ENCODE results near the gene WDR33. TPM values are rescaled to one million over a fixed set of nuclear protein-coding genes. Genes with fewer than 3 reads are reported as not detected.
A peak's percentile ranks its signal among the peaks of the same experiment; 100 is the strongest.

Gene WDR33
- total and polyA plus RNA-seq, 5 experiments from 2014 or later: 26.4 to 92.5 (median 48.1) TPM

DNA sequence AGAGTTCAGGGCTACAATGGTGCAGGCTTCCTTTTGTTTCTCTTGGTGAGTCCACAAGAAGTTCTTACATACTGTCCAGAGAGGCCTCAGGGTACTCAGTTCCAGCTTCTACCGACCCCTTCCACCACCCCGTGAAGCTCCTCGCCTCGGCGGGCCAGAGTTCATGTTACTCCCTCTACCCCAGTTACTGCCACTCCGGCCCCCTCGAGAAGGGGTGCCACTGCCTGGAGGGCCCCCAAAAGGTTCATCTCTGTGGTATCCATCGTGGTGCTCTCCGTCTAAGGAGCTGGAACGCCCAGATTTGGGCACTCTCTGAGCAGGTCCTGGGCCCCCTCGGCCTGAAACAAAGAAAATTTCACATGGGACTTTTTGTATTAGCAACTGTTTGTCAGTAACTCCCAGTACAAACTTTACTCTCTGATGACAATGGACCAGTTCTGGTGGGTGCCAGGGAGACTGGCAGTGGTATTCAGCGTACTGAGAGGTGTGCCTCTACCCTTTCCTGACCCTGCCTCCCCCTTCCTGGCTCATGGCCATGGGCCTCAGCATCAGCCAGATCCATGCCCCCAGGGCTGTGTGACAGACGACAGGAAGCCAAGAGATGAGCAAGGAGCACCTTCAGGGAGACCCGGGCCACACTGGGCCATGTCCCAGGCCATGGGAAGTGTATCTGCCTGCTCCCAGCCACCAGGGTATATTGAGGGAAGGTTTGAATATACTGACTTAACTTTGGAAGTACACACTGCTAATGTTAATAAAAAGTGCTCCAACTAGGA lies 104.6 kb downstream of the WDR33 start:
- Mint-ChIP-seq H3K9me3 (no peaks in the 10 kb centered on the region), H3K27me3 (no peaks in the 10 kb centered on the region), H3K27ac (peak overlapping the region in 1 of 10 donors; percentile 64), H3K4me3 (peak overlapping the region in 1 of 10 donors; percentile 48), H3K4me1 (peaks cover 15 to 38% (median 32%) of the 10 kb centered on the region in 4 donors), H3K36me3 (peaks cover 10 to 61% (median 28%) of the 10 kb centered on the region in 3 donors)
- POLR2A ChIA-PET: interaction anchor here (0.7 to 1.1 kb wide), 2 partner anchors 105 to 407 kb away, joined by 3 to 4 read pairs; partner anchors contain the start of gene WDR33
- ATAC-seq (no peak), DNase-seq (no peak)

DNA sequence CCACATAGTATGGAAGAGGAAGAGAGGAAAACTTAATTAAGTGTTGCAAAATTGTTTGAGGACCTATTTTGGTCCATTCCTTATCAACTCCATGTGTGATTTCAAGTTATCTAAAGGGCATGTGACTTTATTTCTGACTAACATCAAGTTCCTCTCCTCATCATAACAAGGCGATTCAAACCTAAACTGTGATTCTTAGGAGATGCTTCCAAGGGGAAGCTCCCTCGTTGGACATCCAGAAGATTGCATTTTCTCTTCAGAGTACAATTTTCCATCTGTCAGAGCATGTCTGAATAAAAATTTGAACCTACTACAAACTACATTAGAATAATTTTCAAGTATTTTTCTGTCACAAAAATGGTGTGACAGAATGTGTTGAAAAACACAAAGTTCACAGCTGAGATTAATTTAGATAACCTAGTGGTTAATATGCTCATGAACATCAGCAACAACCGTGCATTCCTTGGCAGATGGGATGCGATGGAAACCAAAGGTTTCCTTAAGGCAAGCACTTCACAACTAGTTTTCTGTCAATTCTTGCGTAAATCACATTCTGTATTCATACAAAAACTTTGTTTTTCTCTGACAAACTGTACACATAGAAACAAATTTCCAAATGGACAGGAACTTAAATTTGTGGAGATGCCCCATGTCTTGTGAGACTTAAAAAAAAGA lies 105.4 kb downstream of the WDR33 start:
- no peaks in the 10 kb centered on the region for H3K27me3 Mint-ChIP-seq
- peaks cover 16 to 46% (median 36%) of the 10 kb centered on the region in 4 donors for H3K4me1 Mint-ChIP-seq
- no peak for DNase-seq
- peaks cover 10 to 53% (median 26%) of the 10 kb centered on the region in 3 donors for H3K36me3 Mint-ChIP-seq
- no peak for ATAC-seq
- POLR2A ChIA-PET: interaction anchor here (0.6 to 1.1 kb wide), 2 partner anchors 106 to 137 kb away, joined by 3 read pairs; partner anchors contain the start of gene WDR33
- H3K4me3 Mint-ChIP-seq: peak overlapping the region in 4 of 10 donors; percentile 2 to 38 (median 16)
- H3K9me3 Mint-ChIP-seq: no peaks in the 10 kb centered on the region
- H3K27ac Mint-ChIP-seq: peak overlapping the region in 2 of 10 donors; percentile 18 to 37

DNA sequence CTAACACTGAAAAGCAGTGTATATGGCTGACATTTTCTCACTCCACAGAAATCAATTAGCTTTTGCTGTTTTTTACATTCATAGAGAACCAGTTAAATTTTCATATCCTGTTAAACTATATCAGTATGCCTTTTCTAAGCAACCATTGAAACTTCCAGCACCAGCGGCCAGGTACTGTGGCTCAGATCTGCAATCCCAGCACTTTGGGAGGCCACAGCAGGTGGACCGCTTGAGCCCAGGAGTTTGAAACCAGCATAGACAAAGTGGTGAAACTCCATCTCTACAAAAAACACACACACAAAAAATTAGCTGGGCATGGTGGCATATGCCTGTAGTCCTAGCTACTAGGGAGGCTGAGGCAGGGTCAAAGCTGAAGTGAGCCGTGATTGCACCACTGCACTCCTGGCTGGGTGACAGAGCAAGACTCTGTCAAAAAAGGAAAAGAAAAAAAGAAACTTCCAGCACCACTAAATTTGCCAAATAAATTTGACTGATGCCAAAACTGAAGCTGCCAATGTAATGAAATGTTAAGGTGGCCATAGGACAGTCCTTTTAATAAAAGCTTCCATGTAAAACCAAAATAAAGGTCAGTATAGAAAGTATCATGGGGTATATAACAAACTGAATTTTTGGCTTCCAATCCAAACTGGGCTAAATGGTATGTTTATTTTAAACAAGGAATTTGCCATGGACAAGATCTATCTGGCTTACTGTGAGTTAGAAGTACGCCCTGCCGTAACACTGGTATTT lies 106.2 kb downstream of the WDR33 start:
- peaks cover 20 to 51% (median 41%) of the 10 kb centered on the region in 4 donors for H3K4me1 Mint-ChIP-seq
- H3K9me3 Mint-ChIP-seq: no peaks in the 10 kb centered on the region
- peak overlapping the region in 8 of 10 donors; percentile 11 to 50 (median 22) for H3K4me3 Mint-ChIP-seq
- DNase-seq (no peak), ATAC-seq (no peak)
- peaks cover 10 to 52% (median 26%) of the 10 kb centered on the region in 3 donors for H3K36me3 Mint-ChIP-seq
- POLR2A ChIA-PET: interaction anchor here (0.6 to 1.6 kb wide), 3 partner anchors 106 to 145 kb away, joined by 3 read pairs; partner anchors contain the start of gene WDR33
- peak overlapping the region in 5 of 10 donors; percentile 18 to 61 (median 37) for H3K27ac Mint-ChIP-seq
- H3K27me3 Mint-ChIP-seq: no peaks in the 10 kb centered on the region

DNA sequence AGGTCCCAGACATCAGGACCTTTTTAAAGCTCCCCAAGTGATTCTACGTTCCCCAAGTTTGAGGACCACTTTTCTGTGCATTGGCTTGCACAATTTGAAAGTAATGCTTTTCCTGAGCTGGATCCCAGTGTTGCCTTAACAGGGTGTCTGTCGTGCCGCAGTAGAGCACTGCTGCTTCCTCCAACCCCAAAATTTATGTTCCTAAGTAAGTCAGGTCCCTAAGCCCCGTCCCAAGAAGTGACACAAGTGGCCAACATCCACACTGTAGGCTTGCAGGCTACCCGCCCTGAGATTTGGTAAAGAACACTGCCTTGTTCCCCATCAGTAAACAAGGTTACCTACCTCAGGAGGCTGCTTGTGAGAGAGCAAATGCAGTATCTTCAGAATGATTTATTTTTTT lies 107.7 kb downstream of the WDR33 start:
- peak overlapping the region in 5 of 10 donors; percentile 32 to 81 (median 71) for H3K27ac Mint-ChIP-seq
- POLR2A ChIA-PET: interaction anchor here (1.6 kb wide), 1 partner anchor 108 kb away, joined by 3 read pairs; the partner anchor contains the start of gene WDR33
- H3K36me3 Mint-ChIP-seq: peaks cover 10 to 37% (median 19%) of the 10 kb centered on the region in 3 donors
- peaks cover 20 to 51% (median 41%) of the 10 kb centered on the region in 4 donors for H3K4me1 Mint-ChIP-seq
- DNase-seq (no peak), ATAC-seq (no peak)
- no peaks in the 10 kb centered on the region for H3K27me3 Mint-ChIP-seq
- H3K9me3 Mint-ChIP-seq: no peaks in the 10 kb centered on the region
- H3K4me3 Mint-ChIP-seq: peak overlapping the region in 7 of 10 donors; percentile 30 to 91 (median 63)

DNA sequence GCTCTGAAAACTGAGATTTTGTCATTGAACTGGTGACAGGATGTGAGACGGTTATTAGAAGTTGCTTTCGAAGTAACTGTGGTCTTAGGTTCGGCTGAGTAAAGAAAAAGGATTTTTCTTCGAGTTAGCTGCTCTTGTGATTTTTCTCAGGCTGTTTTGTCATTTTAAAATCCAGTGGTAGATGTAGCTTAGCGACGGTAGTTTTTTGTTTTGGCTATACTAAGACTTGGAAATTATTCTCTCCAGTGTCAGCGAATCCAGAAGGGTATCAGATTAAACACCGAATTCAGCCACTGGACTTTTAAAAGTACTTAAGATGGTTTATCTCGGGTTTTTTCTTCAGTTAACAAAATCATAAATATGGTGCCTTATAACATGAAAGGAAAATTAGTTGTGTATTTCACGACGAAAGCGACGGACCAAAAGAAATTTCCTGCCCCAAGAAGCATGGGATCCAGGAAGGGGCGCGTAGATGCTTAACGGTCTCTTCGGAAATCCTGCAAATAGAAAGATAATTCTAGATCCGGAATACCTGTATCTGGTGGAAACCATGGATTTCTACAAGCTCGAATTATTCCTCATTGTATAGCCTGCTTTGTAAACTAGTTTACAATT lies 108.5 kb downstream of the WDR33 start:
- Mint-ChIP-seq H3K9me3 (no peaks in the 10 kb centered on the region), H3K36me3 (peaks cover 10 to 30% (median 15%) of the 10 kb centered on the region in 3 donors), H3K27me3 (no peaks in the 10 kb centered on the region), H3K27ac (peak overlapping the region; percentile 71 to 96 (median 93)), H3K4me1 (peaks cover 20 to 51% (median 41%) of the 10 kb centered on the region in 4 donors), H3K4me3 (peak overlapping the region; percentile 81 to 94 (median 89))
- no peak for DNase-seq
- POLR2A ChIA-PET: interaction anchor here (0.6 to 2.2 kb wide), 22 partner anchors 8 to 618 kb away, joined by 3 to 13 read pairs (median 4); partner anchors contain the start of genes IWS1, POLR2D, SAP130 and WDR33
- no peak for ATAC-seq

DNA sequence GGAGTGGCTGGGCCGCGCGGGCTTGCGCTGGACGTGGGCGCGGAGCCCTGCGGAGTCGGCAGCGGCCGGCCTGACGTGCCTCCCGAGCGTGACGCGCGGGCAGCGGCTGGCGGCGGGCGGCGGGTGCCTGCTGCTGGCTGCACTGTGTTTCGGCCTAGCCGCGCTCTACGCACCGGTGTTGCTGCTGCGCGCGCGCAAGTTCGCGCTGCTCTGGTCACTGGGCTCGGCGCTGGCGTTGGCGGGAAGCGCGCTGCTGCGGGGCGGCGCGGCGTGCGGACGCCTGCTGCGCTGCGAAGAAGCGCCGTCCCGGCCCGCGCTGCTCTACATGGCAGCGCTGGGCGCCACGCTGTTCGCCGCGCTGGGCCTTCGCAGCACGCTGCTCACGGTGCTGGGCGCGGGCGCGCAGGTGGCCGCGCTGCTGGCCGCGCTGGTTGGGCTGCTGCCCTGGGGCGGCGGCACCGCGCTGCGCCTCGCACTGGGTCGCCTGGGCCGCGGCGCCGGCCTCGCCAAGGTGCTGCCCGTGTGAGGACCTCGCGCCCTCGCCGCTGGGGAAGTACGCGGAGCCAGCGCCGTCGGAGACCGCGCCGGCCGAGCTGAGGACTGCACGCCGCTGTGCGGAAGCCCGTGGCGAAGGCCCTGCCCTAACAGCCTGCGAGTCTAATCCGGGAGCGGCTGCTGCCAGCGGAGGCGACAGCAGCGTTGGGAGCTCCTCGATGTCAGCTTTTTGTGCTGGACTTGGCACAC lies 109.1 kb downstream of the WDR33 start:
- Mint-ChIP-seq H3K4me1 (peaks cover 20 to 51% (median 41%) of the 10 kb centered on the region in 4 donors), H3K9me3 (no peaks in the 10 kb centered on the region), H3K36me3 (peaks cover 10 to 27% (median 15%) of the 10 kb centered on the region in 3 donors), H3K27me3 (no peaks in the 10 kb centered on the region), H3K4me3 (peak overlapping the region; percentile 84 to 96 (median 91)), H3K27ac (peak overlapping the region; percentile 93 to 99 (median 97))
- POLR2A ChIA-PET: interaction anchor here (0.6 to 2.2 kb wide), 31 partner anchors 9 to 620 kb away, joined by 3 to 13 read pairs (median 4); partner anchors contain the start of genes IWS1, POLR2D, SAP130 and UGGT1
- peak; percentile 70 to 86 (median 81) for DNase-seq
- peak; percentile 77 to 81 for ATAC-seq

DNA sequence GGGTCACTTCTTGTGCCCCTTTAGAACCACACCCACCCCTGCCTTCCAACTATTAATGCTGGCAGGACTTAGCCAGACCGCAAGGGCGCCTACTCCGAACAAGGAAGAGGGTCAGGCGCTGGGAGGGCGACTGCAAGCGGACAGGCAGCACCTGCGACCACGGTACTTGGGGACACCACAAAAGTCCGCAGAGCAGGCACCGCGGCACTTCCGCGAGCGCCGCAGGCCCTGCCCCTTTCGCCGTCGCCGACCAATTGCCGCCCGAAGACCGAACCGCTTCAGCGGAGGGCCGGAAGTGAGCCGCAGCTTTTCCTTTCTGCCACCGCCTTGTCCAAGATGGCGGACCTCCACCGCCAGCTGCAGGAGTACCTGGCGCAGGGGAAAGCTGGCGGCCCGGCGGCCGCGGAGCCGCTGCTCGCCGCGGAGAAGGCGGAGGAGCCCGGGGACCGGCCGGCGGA lies 109.7 kb downstream of the WDR33 start, which contains the start of gene SFT2D3:
TSS of gene SFT2D3 (plus strand) at position 305 of the 458 bp plus-strand sequence. CDS start at position 337, 32 bp downstream.
- POLR2A ChIA-PET: interaction anchor here (0.6 to 2.2 kb wide), 20 partner anchors 9 to 620 kb away, joined by 3 to 12 read pairs (median 4); partner anchors contain the start of genes IWS1, POLR2D, SAP130 and UGGT1
- ATAC-seq (peak; percentile 72 to 78), DNase-seq (peak; percentile 79 to 93 (median 88))
- Mint-ChIP-seq H3K4me3 (peak within 1 kb of the TSS; percentile 88 to 96 (median 94)), H3K27ac (peak within 1 kb of the TSS; percentile 97 to 99 (median 98)), H3K27me3 (peaks cover 0 to 2% (median 0%) of the 10 kb centered on the region in 5 donors), H3K4me1 (peaks cover 20 to 51% (median 40%) of the 10 kb centered on the region in 4 donors), H3K36me3 (peaks cover 10 to 22% (median 11%) of the 10 kb centered on the region in 3 donors), H3K9me3 (no peaks in the 10 kb centered on the region)

GRCh38 chr2:127700527-127701192 lies 110.3 kb downstream of the WDR33 start:
- DNase-seq (peak in 4 of 10 donors; percentile 9 to 64 (median 16)), ATAC-seq (peak; percentile 2 to 16)
- POLR2A ChIA-PET: interaction anchor here (0.6 to 2.2 kb wide), 17 partner anchors 10 to 619 kb away, joined by 3 to 12 read pairs (median 4); partner anchors contain the start of genes IWS1, LIMS2, POLR2D and UGGT1
- Mint-ChIP-seq H3K27me3 (peaks cover 0 to 2% (median 0%) of the 10 kb centered on the region in 5 donors), H3K4me1 (peaks cover 20 to 50% (median 39%) of the 10 kb centered on the region in 4 donors), H3K36me3 (peaks cover 9 to 16% (median 10%) of the 10 kb centered on the region in 3 donors), H3K9me3 (no peaks in the 10 kb centered on the region), H3K27ac (peak overlapping the region; percentile 97 to 99 (median 98)), H3K4me3 (peak overlapping the region; percentile 88 to 96 (median 92))

DNA sequence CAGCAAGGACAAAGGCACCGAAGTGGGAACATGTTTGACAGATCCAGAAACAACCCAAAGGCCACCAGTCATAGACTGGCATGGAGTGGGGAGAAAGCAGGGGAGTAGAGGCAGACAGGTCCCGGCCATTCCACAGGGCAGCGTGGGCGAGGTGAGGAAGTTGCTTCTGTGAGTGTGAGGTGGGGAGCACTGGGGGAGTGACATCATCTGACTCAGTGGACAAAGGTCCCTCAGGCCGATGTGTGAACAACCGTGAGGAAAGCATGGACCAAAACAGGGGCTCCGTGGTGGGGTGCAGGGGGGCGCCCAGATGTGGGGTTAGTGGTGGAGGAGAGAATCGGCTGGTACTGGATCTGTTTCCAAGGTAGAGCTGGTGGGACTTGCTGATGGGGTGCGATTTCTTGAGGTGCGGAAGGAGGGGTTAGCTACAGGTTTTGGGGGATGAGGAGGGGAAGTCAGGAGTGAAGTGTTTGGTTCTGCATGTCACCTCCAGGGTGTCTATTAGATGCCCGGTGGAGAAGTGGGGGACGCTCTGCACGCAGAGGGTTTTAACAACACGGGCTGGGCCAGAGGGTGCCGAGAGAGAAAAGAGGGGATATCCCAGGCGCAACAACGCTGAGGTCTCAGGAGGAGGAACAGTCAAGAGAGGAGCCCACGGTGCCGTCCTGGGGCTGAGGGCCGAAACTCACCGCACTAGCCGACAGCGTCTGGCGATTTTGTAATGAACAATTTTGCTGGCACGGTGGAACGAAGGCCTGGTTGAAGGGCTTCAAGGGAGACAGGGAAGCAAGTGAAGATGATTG lies 112.2 kb downstream of the WDR33 start:
- Mint-ChIP-seq H3K4me3 (peak overlapping the region in 4 of 10 donors; percentile 16 to 46 (median 37)), H3K36me3 (peaks cover 0 to 9% (median 5%) of the 10 kb centered on the region in 3 donors), H3K27ac (peak overlapping the region in 5 of 10 donors; percentile 38 to 65 (median 63)), H3K9me3 (no peaks in the 10 kb centered on the region), H3K4me1 (peaks cover 10 to 30% (median 23%) of the 10 kb centered on the region in 4 donors), H3K27me3 (peaks cover 0 to 2% (median 0%) of the 10 kb centered on the region in 5 donors)
- no peak for DNase-seq
- POLR2A ChIA-PET: interaction anchor here (0.6 kb wide), 1 partner anchor 311 kb away, joined by 3 read pairs; no protein-coding TSS in a partner anchor
- no peak for ATAC-seq

Measured in naive thymus-derived CD8-positive, alpha-beta T cell (primary cell).